Spleen (tissue), 11 donors: ENCODE measurements around the gene LRRC23. TPM values are rescaled to one million over a fixed set of nuclear protein-coding genes. Genes with fewer than 3 reads are reported as not detected.

Experiments used
- DNase-seq: peaks from one replicate; pipeline ENCODE4 v3.0.0-alpha.2; 2020
- H3K27ac ChIP-seq, 8 donors: fragments of 200-600 bp; sonication (generic) in 7 of 8; 1 replicate in 4 of 8; 2 replicates in 4 of 8; pipeline versions ENCODE4 v1.5.0 to v1.8.0; 2016 to 2021; ENCODE audit warnings: inconsistent platforms in 4 of 8, mild to moderate bottlenecking in 4 of 8, moderate library complexity in 1 of 8
- H3K27me3 ChIP-seq, 7 donors: fragments of 200-600 bp; sonication (generic) in 6 of 7; replicated peaks in 1 of 7; 1 replicate in 4 of 7; 2 replicates in 3 of 7; pipeline versions ENCODE4 v1.5.0 to v1.8.0; 2016 to 2021; ENCODE audit warnings: inconsistent platforms in 3 of 7, mild to moderate bottlenecking in 1 of 7
- H3K36me3 ChIP-seq, 6 donors: fragments of 200-600 bp; sonication (generic) in 5 of 6; 1 replicate in 4 of 6; 2 replicates in 2 of 6; pipeline versions ENCODE4 v1.5.0 to v1.8.0; 2016 to 2021; ENCODE audit warnings: inconsistent platforms in 2 of 6
- H3K4me1 ChIP-seq, 6 donors: fragments of 200-600 bp; sonication (generic) in 5 of 6; 1 replicate in 3 of 6; 2 replicates in 3 of 6; pipeline versions ENCODE4 v1.5.0 to v1.8.0; 2016 to 2021; ENCODE audit warnings: inconsistent platforms in 3 of 6
- H3K4me3 ChIP-seq, 8 donors: fragments of 200-600 bp; sonication (generic) in 7 of 8; 1 replicate in 4 of 8; 2 replicates in 4 of 8; pipeline versions ENCODE4 v1.5.0 to v1.8.0; 2016 to 2021; ENCODE audit warnings: inconsistent platforms in 4 of 8, mild to moderate bottlenecking in 4 of 8, moderate library complexity in 2 of 8
- H3K9me3 ChIP-seq, 8 donors: fragments of 200-600 bp; sonication (generic) in 7 of 8; 1 replicate in 4 of 8; 2 replicates in 4 of 8; pipeline versions ENCODE4 v1.5.0 to v1.8.0; 2016 to 2021; ENCODE audit warnings: inconsistent platforms in 4 of 8
- CTCF ChIP-seq, 11 experiments: fragments of 200-600 bp in 7 of 11; fragments of 450-650 bp in 4 of 11; sonication (generic) in 4 of 11; IDR thresholded peaks in 8 of 11; conservative IDR thresholded peaks in 3 of 11; 1 replicate in 7 of 11; 2 replicates in 4 of 11; pipeline versions ENCODE4 v1.4.0 to v1.8.0; 2016 to 2021; ENCODE audit warnings: antibody characterized with exemption in 11 of 11, inconsistent platforms in 4 of 11, mild to moderate bottlenecking in 1 of 11
- POLR2A ChIP-seq, 3 donors: fragments of 450-650 bp; IDR thresholded peaks; one replicate each; pipeline ENCODE4 v1.5.1; 2017; ENCODE audit warnings: antibody characterized with exemption in 3 of 3, mild to moderate bottlenecking in 1 of 3
- POLR2AphosphoS5 ChIP-seq, 3 donors: sonication (generic); formaldehyde crosslinking; IDR thresholded peaks; one replicate each; pipeline ENCODE4 v1.5.1; 2017; ENCODE audit warnings: antibody characterized with exemption in 3 of 3
- WGBS, 5 donors: extraction: QIAGEN DNeasy Blood & Tissue Kit in 3 of 5; methylation state at CpG; one replicate each; pipeline versions ENCODE4 v1.1.5 to v1.1.7; 2013 to 2018; 5-methylcytosine and 5-hydroxymethylcytosine counted together
- intact Hi-C: fragments of 100-400 bp; cut with DNase I; formaldehyde crosslinking; loops from one replicate; pipeline ENCODE4 v1.15.0; 2023; ENCODE audit warnings: low total_unique reads
- polyA plus RNA-seq, 3 donors: library from polyadenylated mRNA; stranded (reverse); fragments of 200-250 nt; gene quantifications; one replicate each; pipeline ENCODE4 v1.2.1, GENCODE V29; 2013
- total RNA-seq, 7 donors: library from RNA; depleted of rRNA in 3 of 7; stranded (reverse); fragments of >200 nt in 3 of 7; fragmentation: NEBNext Ultra II Directional in 4 of 7; extraction: Animal tissue kit (Norgen Biotek cat#: 25700) in 4 of 7; gene quantifications; one replicate each; pipeline versions ENCODE4 v1.1.0 to v1.2.1, GENCODE V29; 2016 to 2021
- donor health status: healthy with polysubstance abuse.
- donor health status: DM: no; HTN: no; CAD: no; lungs with moderate emphysema.
- donor health status: DM: no; HTN: no; CAD: no.
- donor health status: Bipolar disorder and iron deficiency.
- donor health status: healthy.
- donor health status: DM: no; HTN: no; CAD: no.
- donor health status: DM: yes; HTN: yes; CAD: no.

Gene LRRC23
- total and polyA plus RNA-seq, 10 donors = 3.1 to 10.1 (median 6.4) TPM

- TF ChIP-seq CTCF (IDR thresholded peaks at IDR 0.05 in 8 of 11, conservative IDR thresholded peaks at IDR 0.05 in 3 of 11) = no peak
- TF ChIP-seq POLR2A (IDR thresholded peaks at IDR 0.05) = no peak
- TF ChIP-seq POLR2AphosphoS5 (IDR thresholded peaks at IDR 0.05) = no peak
- no peak overlapping the region for H3K4me3 ChIP-seq
- H3K27ac ChIP-seq = no peak overlapping the region
- peaks cover 9 to 28% (median 16%) of the 10 kb centered on the region in 6 donors for H3K4me1 ChIP-seq
- peak; percentile 15 for DNase-seq
- peaks cover 0 to 26% (median 0%) of the 10 kb centered on the region in 7 donors for H3K27me3 ChIP-seq
- H3K36me3 ChIP-seq = peaks cover 0 to 18% (median 0%) of the 10 kb centered on the region in 6 donors
- intact Hi-C loops = no loop called here
- WGBS, 5 donors = 88 to 95% (median 90%) methylated on average over 4 of the region's 4 CpGs
- H3K9me3 ChIP-seq = no peaks in the 10 kb centered on the region
Measured at GRCh38 chr12:6909421-6910145, 5.0 kb downstream of the LRRC23 start.

- TF ChIP-seq POLR2A (IDR thresholded peaks at IDR 0.05) (no peak), POLR2AphosphoS5 (IDR thresholded peaks at IDR 0.05) (no peak), CTCF (IDR thresholded peaks at IDR 0.05 in 8 of 11, conservative IDR thresholded peaks at IDR 0.05 in 3 of 11) (no peak)
- H3K4me3 ChIP-seq = no peak overlapping the region
- H3K27me3 ChIP-seq = peaks cover 0 to 39% (median 0%) of the 10 kb centered on the region in 7 donors
- no peak overlapping the region for H3K27ac ChIP-seq
- DNase-seq = peak; percentile 72
- H3K36me3 ChIP-seq = peaks cover 0 to 17% (median 0%) of the 10 kb centered on the region in 6 donors
- 90 to 94% (median 92%) methylated on average over 13 to 15 of the region's 15 CpGs for WGBS, 5 donors
- no peaks in the 10 kb centered on the region for H3K9me3 ChIP-seq
- peaks cover 4 to 34% (median 20%) of the 10 kb centered on the region in 6 donors for H3K4me1 ChIP-seq
- intact Hi-C loops = no loop called here
Measured at GRCh38 chr12:6912164-6912935, 7.7 kb downstream of the LRRC23 start.

DNA sequence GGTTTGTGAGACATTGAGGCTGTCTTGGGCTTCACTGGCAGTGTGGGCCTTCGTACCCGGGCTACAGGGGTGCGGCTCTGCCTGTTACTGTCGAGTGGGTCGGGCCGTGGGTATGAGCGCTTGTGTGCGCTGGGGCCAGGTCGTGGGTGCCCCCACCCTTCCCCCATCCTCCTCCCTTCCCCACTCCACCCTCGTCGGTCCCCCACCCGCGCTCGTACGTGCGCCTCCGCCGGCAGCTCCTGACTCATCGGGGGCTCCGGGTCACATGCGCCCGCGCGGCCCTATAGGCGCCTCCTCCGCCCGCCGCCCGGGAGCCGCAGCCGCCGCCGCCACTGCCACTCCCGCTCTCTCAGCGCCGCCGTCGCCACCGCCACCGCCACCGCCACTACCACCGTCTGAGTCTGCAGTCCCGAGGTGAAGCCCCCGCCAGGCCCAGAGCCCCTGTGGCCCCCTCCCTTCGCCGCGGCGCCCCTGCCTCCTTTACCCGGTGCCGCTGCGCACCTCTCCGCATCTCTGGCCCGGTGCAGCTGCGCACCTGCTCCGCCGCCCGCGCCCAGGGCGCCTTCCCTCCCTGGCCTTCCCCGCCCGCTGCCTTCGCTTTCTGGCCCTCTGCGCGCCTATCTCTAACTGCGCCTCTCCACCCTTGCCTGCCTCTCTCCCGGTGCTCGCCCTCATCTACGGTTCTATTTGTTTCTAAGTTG, 9.8 kb downstream of the LRRC23 start, which contains the start of gene ENO2:
Gene ENO2 (plus strand): TSS at position 335 of the 701 bp plus-strand sequence. CDS start 1,253 bp downstream, outside the sequence.
- peaks cover 0 to 23% (median 0%) of the 10 kb centered on the region in 6 donors for H3K36me3 ChIP-seq
- H3K4me3 ChIP-seq = peak within 1 kb of the TSS; percentile 50 to 90 (median 60)
- peaks cover 0 to 39% (median 0%) of the 10 kb centered on the region in 7 donors for H3K27me3 ChIP-seq
- peak within 1 kb of the TSS; percentile 63 to 83 (median 78) for H3K27ac ChIP-seq
- TF ChIP-seq CTCF (IDR thresholded peaks at IDR 0.05 in 8 of 11, conservative IDR thresholded peaks at IDR 0.05 in 3 of 11) = no peak
- TF ChIP-seq POLR2A (IDR thresholded peaks at IDR 0.05) = no peak
- TF ChIP-seq POLR2AphosphoS5 (IDR thresholded peaks at IDR 0.05) = peak; percentile 47 to 73 (median 70)
- peaks cover 4 to 34% (median 20%) of the 10 kb centered on the region in 6 donors for H3K4me1 ChIP-seq
- 0 to 1% (median 0%) methylated on average over 30 to 68 of the region's 68 CpGs for WGBS, 5 donors
- intact Hi-C loops = no loop called here
- DNase-seq = peak; percentile 94
- no peaks in the 10 kb centered on the region for H3K9me3 ChIP-seq
